H1 (cell line): ENCODE results near the gene C19orf85. TPM values are rescaled to one million over a fixed set of nuclear protein-coding genes. Genes with fewer than 3 reads are reported as not detected.
A peak's percentile ranks its signal among the peaks of the same experiment; 100 is the strongest.

Experiments used
- CTCF ChIA-PET: fragments of 300-600 bp; sonication (Branson Sonifier 250); formaldehyde crosslinking; loops from one replicate; lab custom pipeline; 2021; ENCODE audit not compliant: partially characterized antibody; lab: Charles Lee
- POLR2A ChIA-PET: fragments of 300-600 bp; sonication (Branson Sonifier 250); formaldehyde crosslinking; loops from one replicate; lab custom pipeline; 2021; ENCODE audit warnings: inconsistent platforms; ENCODE audit not compliant: partially characterized antibody; lab: Charles Lee
- DNase-seq, 2 experiments: peaks; one replicate each; pipeline versions ENCODE4 v3.0.0 to v3.0.0-alpha.2; 2010 to 2022; ENCODE audit warnings: low spot score in 2 of 2, low read depth in 1 of 2, mixed read lengths in 1 of 2
- FAIRE-seq: peaks from 2 replicates; lab custom pipeline; 2011; peaks lifted over from hg19 to GRCh38; lab: Jason Lieb, UNC
- H2AFZ ChIP-seq: 2 replicates; pipeline ENCODE4 v1.8.1; 2012; ENCODE audit warnings: low read length, inconsistent platforms
- H2AK5ac ChIP-seq: 2 replicates; pipeline ENCODE4 v1.6.1; 2013; ENCODE audit warnings: low read depth, low read length
- H2BK120ac ChIP-seq: replicated peaks from 2 replicates; pipeline ENCODE3; 2013; ENCODE audit warnings: low read depth, low read length, inconsistent platforms
- H2BK12ac ChIP-seq: 2 replicates; pipeline ENCODE4 v1.6.1; 2013; ENCODE audit warnings: low read depth, low read length
- H2BK15ac ChIP-seq: 2 replicates; pipeline ENCODE4 v1.6.1; 2013; ENCODE audit warnings: low read length
- H2BK20ac ChIP-seq: 2 replicates; pipeline ENCODE4 v1.6.1; 2013; ENCODE audit warnings: low read length
- H2BK5ac ChIP-seq: 2 replicates; pipeline ENCODE4 v1.6.1; 2013; ENCODE audit warnings: low read depth, low read length
- H3K14ac ChIP-seq: 2 replicates; pipeline ENCODE4 v1.6.1; 2013; ENCODE audit warnings: inconsistent platforms; ENCODE audit not compliant: insufficient read length
- H3K18ac ChIP-seq: 2 replicates; pipeline ENCODE4 v1.6.1; 2013; ENCODE audit warnings: low read length; ENCODE audit errors: extremely low read depth
- H3K23ac ChIP-seq: 2 replicates; pipeline ENCODE4 v1.6.1; 2013; ENCODE audit warnings: inconsistent platforms; ENCODE audit not compliant: insufficient read length
- H3K23me2 ChIP-seq: 2 replicates; pipeline ENCODE4 v1.6.1; 2013; ENCODE audit warnings: low read depth, low read length
- H3K27ac ChIP-seq: 2 replicates; pipeline ENCODE4 v1.6.1; 2011; ENCODE audit warnings: low read depth, low read length, inconsistent platforms
- H3K27me3 ChIP-seq, 4 experiments: replicated peaks in 1 of 4; 1 replicate in 1 of 4; 2 replicates in 3 of 4; pipeline versions ENCODE4 v1.6.1 to v1.8.1; 2011 to 2013; ENCODE audit warnings: low read length in 3 of 4, mild to moderate bottlenecking in 3 of 4, inconsistent platforms in 2 of 4, mixed read lengths in 2 of 4, moderate library complexity in 1 of 4; ENCODE audit not compliant: control insufficient read depth in 3 of 4, insufficient read depth in 3 of 4; ENCODE audit errors: extremely low read depth in 1 of 4
- H3K36me3 ChIP-seq, 4 experiments: 2 replicates each; pipeline versions ENCODE4 v1.6.1 to v1.8.1; 2011 to 2013; ENCODE audit warnings: mild to moderate bottlenecking in 4 of 4, low read length in 3 of 4, moderate library complexity in 2 of 4, control low read depth in 1 of 4, inconsistent platforms in 1 of 4; ENCODE audit not compliant: insufficient read depth in 4 of 4, control insufficient read depth in 2 of 4
- H3K4ac ChIP-seq: replicated peaks from 2 replicates; pipeline ENCODE3; 2013; ENCODE audit warnings: low read length, low read depth, mixed read lengths, inconsistent platforms; ENCODE audit not compliant: insufficient read length
- H3K4me1 ChIP-seq, 4 experiments: replicated peaks in 1 of 4; 1 replicate in 1 of 4; 2 replicates in 3 of 4; pipeline versions ENCODE4 v1.6.1 to v1.8.1; 2011 to 2013; ENCODE audit warnings: low read length in 3 of 4, inconsistent platforms in 2 of 4, mixed read lengths in 1 of 4; ENCODE audit not compliant: insufficient read depth in 4 of 4, control insufficient read depth in 3 of 4
- H3K4me2 ChIP-seq, 2 experiments: 2 replicates each; pipeline versions ENCODE4 v1.6.1 to v1.8.1; 2011 to 2013; ENCODE audit warnings: low read depth in 2 of 2, low read length in 2 of 2, control low read depth in 1 of 2, inconsistent platforms in 1 of 2, mild to moderate bottlenecking in 1 of 2; ENCODE audit not compliant: insufficient read depth in 1 of 2
- H3K4me3 ChIP-seq, 4 experiments: fragments of 200-600, 300-600 bp in 1 of 4; sonication (generic), shearing (Covaris generic), sonication (Bioruptor Twin) in 1 of 4; 2 replicates each; pipeline versions ENCODE4 v1.5.1 to v1.8.1; 2011 to 2016; ENCODE audit warnings: low read length in 4 of 4, low read depth in 3 of 4, control low read depth in 2 of 4, inconsistent platforms in 2 of 4, mild to moderate bottlenecking in 2 of 4, mixed read lengths in 1 of 4, moderate library complexity in 1 of 4; ENCODE audit not compliant: insufficient read depth in 2 of 4; ENCODE audit errors: extremely low read depth in 1 of 4
- H3K56ac ChIP-seq: replicated peaks from 2 replicates; pipeline ENCODE3; 2013; ENCODE audit warnings: low read depth, mild to moderate bottlenecking, mixed read lengths, low read length, inconsistent platforms; ENCODE audit not compliant: insufficient read length
- H3K79me1 ChIP-seq: 2 replicates; pipeline ENCODE4 v1.6.1; 2013; ENCODE audit warnings: low read depth, low read length, control low read depth
- H3K79me2 ChIP-seq, 2 experiments: 2 replicates each; pipeline versions ENCODE4 v1.6.1 to v1.8.1; 2012 to 2013; ENCODE audit warnings: low read length in 2 of 2, mild to moderate bottlenecking in 2 of 2, inconsistent platforms in 1 of 2; ENCODE audit not compliant: insufficient read depth in 2 of 2, control insufficient read depth in 1 of 2
- H3K9ac ChIP-seq, 4 experiments: replicated peaks in 1 of 4; 1 replicate in 1 of 4; 2 replicates in 3 of 4; pipeline versions ENCODE4 v1.6.1 to v1.8.1; 2011 to 2013; ENCODE audit warnings: low read depth in 3 of 4, low read length in 3 of 4, control low read depth in 2 of 4, mild to moderate bottlenecking in 2 of 4, moderate library complexity in 2 of 4, inconsistent platforms in 1 of 4; ENCODE audit errors: extremely low read depth in 1 of 4
- H3K9me3 ChIP-seq, 2 experiments: 2 replicates each; pipeline versions ENCODE4 v1.6.1 to v1.8.1; 2012 to 2013; ENCODE audit warnings: mild to moderate bottlenecking in 2 of 2, moderate library complexity in 2 of 2, control low read depth in 1 of 2, inconsistent platforms in 1 of 2, low read depth in 1 of 2, low read length in 1 of 2, mixed read lengths in 1 of 2; ENCODE audit not compliant: insufficient read depth in 2 of 2
- H4K20me1 ChIP-seq, 2 experiments: replicated peaks in 1 of 2; 2 replicates each; pipeline versions ENCODE3 to v1.8.1; 2011 to 2013; ENCODE audit warnings: inconsistent platforms in 2 of 2, low read length in 2 of 2, mild to moderate bottlenecking in 1 of 2; ENCODE audit not compliant: insufficient read depth in 2 of 2, control insufficient read depth in 1 of 2
- H4K5ac ChIP-seq: 2 replicates; pipeline ENCODE4 v1.6.1; 2013; ENCODE audit warnings: low read length, low read depth, mixed read lengths, inconsistent platforms; ENCODE audit not compliant: insufficient read length
- H4K8ac ChIP-seq: 2 replicates; pipeline ENCODE4 v1.8.0; 2013; ENCODE audit warnings: mild to moderate bottlenecking, moderate library complexity, low read length, inconsistent platforms; ENCODE audit not compliant: insufficient read depth; ENCODE audit errors: extremely low read depth
- H4K91ac ChIP-seq: replicated peaks from 2 replicates; pipeline ENCODE3; 2013; ENCODE audit warnings: low read length, mixed read lengths, inconsistent platforms; ENCODE audit not compliant: insufficient read length
- BCL11A ChIP-seq, 2 experiments: IDR thresholded peaks; one replicate each; pipeline ENCODE4 v1.6.1; 2011; ENCODE audit warnings: low read depth in 2 of 2, low read length in 2 of 2, mild to moderate bottlenecking in 2 of 2
- CHD1 ChIP-seq: IDR thresholded peaks from 2 replicates; pipeline ENCODE4 v1.6.1; 2012; ENCODE audit warnings: low read depth, low read length, improper control_type of control experiment
- CREB1 ChIP-seq: IDR thresholded peaks from 2 replicates; pipeline ENCODE4 v1.6.1; 2012; ENCODE audit warnings: inconsistent platforms
- EP300 ChIP-seq, 2 experiments: IDR thresholded peaks; 1 replicate in 1 of 2; 2 replicates in 1 of 2; pipeline ENCODE4 v1.6.1; 2011 to 2012; ENCODE audit warnings: low read depth in 2 of 2, low read length in 2 of 2, mild to moderate bottlenecking in 2 of 2, borderline replicate concordance in 1 of 2, inconsistent platforms in 1 of 2, moderate library complexity in 1 of 2
- FOSL1 ChIP-seq: IDR thresholded peaks from 2 replicates; pipeline ENCODE4 v1.6.1; 2011; ENCODE audit warnings: mild to moderate bottlenecking, low read depth, low read length, moderate library complexity; ENCODE audit not compliant: insufficient read depth
- MAFK ChIP-seq: IDR thresholded peaks from 2 replicates; pipeline ENCODE4 v1.6.1; 2012; ENCODE audit warnings: low read depth, mild to moderate bottlenecking, improper control_type of control experiment, low read length
- SAP30 ChIP-seq: fragments of 300-600 bp; sonication (generic); IDR thresholded peaks from 2 replicates; pipeline ENCODE4 v1.7.1; 2012; ENCODE audit warnings: low read length, moderate library complexity, mild to moderate bottlenecking, inconsistent platforms; ENCODE audit not compliant: insufficient read depth, insufficient replicate concordance
- SIN3A ChIP-seq, 2 experiments: IDR thresholded peaks in 1 of 2; conservative IDR thresholded peaks in 1 of 2; 2 replicates each; pipeline ENCODE4 v1.6.1; 2011 to 2012; ENCODE audit warnings: low read length in 2 of 2, improper control_type of control experiment in 1 of 2, low read depth in 1 of 2, mild to moderate bottlenecking in 1 of 2
- SP1 ChIP-seq: IDR thresholded peaks from 2 replicates; pipeline ENCODE4 v1.6.1; 2011; ENCODE audit warnings: low read depth, low read length
- TEAD4 ChIP-seq: IDR thresholded peaks from 2 replicates; pipeline ENCODE4 v1.6.1; 2012; ENCODE audit warnings: low read depth, low read length, inconsistent platforms, mixed read lengths
- WGBS, 2 experiments: shearing (Covaris generic) in 1 of 2; methylation state at CpG; one replicate each; pipeline versions ENCODE4 v1.1.6 to v1.1.7; 2013 to 2015; ENCODE audit warnings: low lambda C conversion rate in 2 of 2, mixed read lengths in 2 of 2, inconsistent platforms in 1 of 2, low coverage in 1 of 2, missing lambda C conversion rate in 1 of 2; ENCODE audit not compliant: insufficient replicate concordance in 2 of 2, insufficient coverage in 1 of 2, insufficient read length in 1 of 2; ENCODE audit errors: extremely low coverage in 1 of 2, missing lambda C conversion rate in 1 of 2; 5-methylcytosine and 5-hydroxymethylcytosine counted together
- polyA plus RNA-seq, 7 experiments: library from polyadenylated mRNA; depleted of rRNA in 3 of 7; stranded (reverse) in 5 of 7; unstranded in 2 of 7; fragments of >200 nt in 5 of 7; fragments of 200-250 nt in 2 of 7; gene quantifications; 1 replicate in 5 of 7; 2 replicates in 1 of 7; 4 replicates in 1 of 7; pipeline versions ENCODE4 v1.2.1 to v1.2.3, GENCODE V29; 2011 to 2013; ENCODE audit warnings: missing spikeins in 2 of 7, mixed read lengths in 2 of 7
- total RNA-seq: library from RNA; stranded (reverse); fragmentation: NEBNext Ultra II Directional; extraction: Animal tissue kit (Norgen Biotek cat#: 25700); gene quantifications from 2 replicates; pipeline ENCODE4 v1.2.1, GENCODE V29; 2021

Gene C19orf85
- total and polyA plus RNA-seq, 2 of the 8 experiments (the other 6 are each of a cell fraction or from before 2014, with no cell fraction given): 2.2 to 3.2 TPM

- Histone ChIP-seq H4K91ac (peak within 1 kb of the TSS; percentile 81), H3K9me3 (no peaks in the 10 kb centered on the region), H3K4me1 (peaks cover 0 to 50% (median 36%) of the 10 kb centered on the region in 4 experiments; a peak in 6 of 7 replicates), H3K23ac (no peak within 1 kb of the TSS), H3K18ac (peak within 1 kb of the TSS; percentile 60), H3K14ac (no peak within 1 kb of the TSS), H2BK5ac (peak within 1 kb of the TSS; percentile 87; the same call in 1 of the 2 replicates), H3K4me3 (peak within 1 kb of the TSS; percentile 46 to 88 (median 76)), H3K4ac (peak within 1 kb of the TSS; percentile 78), H2BK15ac (peak within 1 kb of the TSS; percentile 88; the same call in 1 of the 2 replicates), H4K20me1 (peaks cover 0 to 6% of the 10 kb centered on the region in 2 experiments), H3K56ac (peak within 1 kb of the TSS; percentile 82), H3K23me2 (peaks cover 11% of the 10 kb centered on the region), H3K9ac (peak within 1 kb of the TSS in 3 of 4 experiments; percentile 53 to 60 (median 56); a peak in 6 of 7 replicates), H3K36me3 (peaks cover 0 to 10% (median 0%) of the 10 kb centered on the region in 4 experiments; a peak in 2 of 8 replicates), H2AK5ac (no peak within 1 kb of the TSS), H2AFZ (no peak within 1 kb of the TSS), H2BK12ac (peak within 1 kb of the TSS; percentile 39; the same call in 1 of the 2 replicates), H3K79me1 (peaks cover 4% of the 10 kb centered on the region; the same call in 1 of the 2 replicates), H3K27me3 (no peaks in the 10 kb centered on the region), H2BK20ac (no peak within 1 kb of the TSS), H3K27ac (peak within 1 kb of the TSS; percentile 69; the same call in 1 of the 2 replicates), H3K79me2 (peaks cover 0 to 5% of the 10 kb centered on the region in 2 experiments; a peak in 1 of 4 replicates), H4K5ac (peak within 1 kb of the TSS; percentile 70), H4K8ac (peak within 1 kb of the TSS; percentile 87; the same call in 1 of the 2 replicates), H3K4me2 (peak within 1 kb of the TSS; percentile 68 to 89), H2BK120ac (no peak within 1 kb of the TSS)
- POLR2A ChIA-PET: interaction anchor here (0.6 to 6.8 kb wide), 17 partner anchors 8 to 667 kb away, joined by 3 to 50 read pairs (median 6); partner anchors contain the start of genes FIZ1, ZNF628 and ZNF865
- peak; percentile 68 to 97 for DNase-seq
- no peak for FAIRE-seq
- CTCF ChIA-PET: interaction anchor here (1.0 to 3.9 kb wide), 8 partner anchors 12 to 183 kb away, joined by 3 to 28 read pairs (median 4); partner anchors contain the start of gene ZNF865
- 1% methylated on average over 50 of the region's 78 CpGs; no CpG with 5 or more reads in 1 of the 2 experiments for WGBS, 2 experiments
- TF ChIP-seq SP1 (0 out of 2 replicates have a peak, but pooled peaks have one; percentile 19), EP300 (IDR thresholded peaks at IDR 0.05; ENCODE audit: borderline replicate concordance in 1 of 2, low read depth in 2 of 2, low read length in 2 of 2) (peak in 1 of 2 experiments; percentile 50; a peak in 1 of 3 replicates), BCL11A (IDR thresholded peaks at IDR 0.05; ENCODE audit: low read depth in 2 of 2, low read length in 2 of 2) (no peak), SAP30 (no peak), TEAD4 (no peak), CREB1 (peak; percentile 93), FOSL1 (no peak), CHD1 (no peak), MAFK (no peak), SIN3A (conservative IDR thresholded peaks at IDR 0.05 in 1 of 2, IDR thresholded peaks at IDR 0.05 in 1 of 2; ENCODE audit: low read depth in 1 of 2, low read length in 2 of 2) (no peak; a peak in 1 of 4 replicates)
Observed at GRCh38 chr19:55484593-55485438, 20.3 kb upstream of the C19orf85 start, which contains the start of gene NAT14. Gene NAT14 (plus strand): TSS chr19:55485188. CDS start chr19:55485709, 521 bp downstream.
